ENCODE measurements around the gene NINL. TPM values are rescaled to one million over a fixed set of nuclear protein-coding genes. Genes with fewer than 3 reads are reported as not detected.

NINL gene
- total RNA-seq, 6 experiments from 2014 or later, result 1.9 to 2.8 (median 2.2) TPM

DNA sequence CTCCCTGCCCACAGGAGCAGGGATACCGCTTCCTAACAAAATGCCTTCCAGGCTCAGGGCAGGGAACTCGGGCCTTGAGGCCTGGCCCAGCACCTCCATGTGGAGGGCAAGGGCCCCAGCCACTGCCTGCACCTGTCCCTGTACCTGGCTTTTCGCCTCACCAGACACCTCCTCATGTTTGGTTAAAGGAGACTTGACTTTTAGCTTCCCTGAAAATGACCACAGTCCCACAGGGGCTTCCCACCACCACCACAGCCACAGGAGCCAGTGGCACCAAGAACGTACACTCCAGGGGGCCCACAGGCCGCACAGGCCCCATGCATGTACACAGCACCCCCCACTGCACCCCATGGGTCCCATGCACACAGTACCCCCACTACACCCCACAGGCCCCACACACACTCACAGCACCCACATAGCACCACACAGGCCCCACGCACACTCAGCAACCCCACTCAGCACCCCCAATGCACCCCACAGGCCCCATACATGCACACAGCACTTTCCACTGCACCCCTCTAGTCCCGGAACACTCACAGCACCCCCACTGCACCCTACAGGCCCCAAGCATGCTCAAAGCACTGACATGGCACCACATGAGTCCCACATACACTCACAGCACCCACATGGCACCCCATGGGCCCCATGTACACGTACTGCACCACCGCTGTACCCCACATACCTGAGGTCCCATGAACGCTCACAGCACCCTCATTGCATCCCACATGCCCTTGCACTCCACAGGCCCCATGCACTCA is 91.4 kb downstream of the NINL start:
- H3K36me3 Mint-ChIP-seq (ENCODE audit: low read depth), result no peaks in the 10 kb centered on the region
- no peaks in the 10 kb centered on the region for H3K4me1 Mint-ChIP-seq (ENCODE audit: low read depth)
- H3K27me3 Mint-ChIP-seq (ENCODE audit: insufficient read depth), result peaks cover 2% of the 10 kb centered on the region
- TF ChIP-seq CTCF (IDR thresholded peaks at IDR 0.05), result no peak
- H3K4me3 Mint-ChIP-seq, result no peak overlapping the region
- H3K9me3 Mint-ChIP-seq, result no peaks in the 10 kb centered on the region
- H3K27ac Mint-ChIP-seq, result no peak overlapping the region
- no peak for DNase-seq

GRCh38 chr20:25493137-25493536 is 92.2 kb downstream of the NINL start:
- H3K27me3 Mint-ChIP-seq (ENCODE audit: insufficient read depth), result peaks cover 2% of the 10 kb centered on the region

GRCh38 chr20:25491446-25492038 is 93.8 kb downstream of the NINL start:
- H3K27me3 Mint-ChIP-seq (ENCODE audit: insufficient read depth), result peaks cover 2% of the 10 kb centered on the region
- H3K36me3 Mint-ChIP-seq (ENCODE audit: low read depth), result no peaks in the 10 kb centered on the region
- no peak for DNase-seq
- no peaks in the 10 kb centered on the region for H3K4me1 Mint-ChIP-seq (ENCODE audit: low read depth)
- no peaks in the 10 kb centered on the region for H3K9me3 Mint-ChIP-seq
- H3K4me3 Mint-ChIP-seq, result no peak overlapping the region
- no peak overlapping the region for H3K27ac Mint-ChIP-seq
- TF ChIP-seq CTCF (IDR thresholded peaks at IDR 0.05), result no peak

More at GRCh38 chr20:25493137-25493536, 92.2 kb downstream of the NINL start:
- Mint-ChIP-seq H3K36me3 (ENCODE audit: low read depth) (no peaks in the 10 kb centered on the region), H3K9me3 (no peaks in the 10 kb centered on the region), H3K4me1 (ENCODE audit: low read depth) (no peaks in the 10 kb centered on the region), H3K4me3 (no peak overlapping the region), H3K27ac (no peak overlapping the region)
- no peak for DNase-seq
- TF ChIP-seq CTCF (IDR thresholded peaks at IDR 0.05), result no peak

- Mint-ChIP-seq H3K36me3 (ENCODE audit: low read depth) (no peaks in the 10 kb centered on the region), H3K27me3 (ENCODE audit: insufficient read depth) (peaks cover 2% of the 10 kb centered on the region), H3K4me3 (no peak overlapping the region), H3K4me1 (ENCODE audit: low read depth) (no peaks in the 10 kb centered on the region), H3K9me3 (no peaks in the 10 kb centered on the region), H3K27ac (no peak overlapping the region)
- no peak for DNase-seq
- TF ChIP-seq CTCF (IDR thresholded peaks at IDR 0.05), result no peak
Observed at GRCh38 chr20:25490656-25491445, 94.5 kb downstream of the NINL start.

GRCh38 chr20:25489221-25489871 is 96.0 kb downstream of the NINL start:
- Mint-ChIP-seq H3K9me3 (no peaks in the 10 kb centered on the region), H3K36me3 (ENCODE audit: low read depth) (no peaks in the 10 kb centered on the region), H3K4me3 (no peak overlapping the region), H3K27me3 (ENCODE audit: insufficient read depth) (no peaks in the 10 kb centered on the region; the same call in 1 of the 2 replicates), H3K4me1 (ENCODE audit: low read depth) (no peaks in the 10 kb centered on the region), H3K27ac (no peak overlapping the region)
- no peak for DNase-seq
- TF ChIP-seq CTCF (IDR thresholded peaks at IDR 0.05), result no peak
